Panc1 (cell line): Measurements from ENCODE around the gene HCRTR1.

Experiments used
- POLR2AphosphoS5 ChIP-seq: IDR thresholded peaks from 2 replicates; pipeline ENCODE4 v1.6.1; 2012; ENCODE audit warnings: mild to moderate bottlenecking, low read depth, low read length, moderate library complexity
- SIN3A ChIP-seq: IDR thresholded peaks from 2 replicates; pipeline ENCODE4 v1.6.1; 2012; ENCODE audit warnings: low read depth, mild to moderate bottlenecking, low read length, moderate library complexity, borderline replicate concordance; ENCODE audit not compliant: insufficient read depth
- TCF7L2 ChIP-seq: IDR thresholded peaks from 2 replicates; pipeline ENCODE4 v1.6.1; 2011; ENCODE audit warnings: mild to moderate bottlenecking, low read depth, low read length, inconsistent platforms
- TF ChIP-seq, protein P1 (sequence below): fragments of 450-650 bp; IDR thresholded peaks from 2 replicates; pipeline ENCODE4 v1.5.1; 2017; ENCODE audit warnings: mild to moderate bottlenecking

DNA sequence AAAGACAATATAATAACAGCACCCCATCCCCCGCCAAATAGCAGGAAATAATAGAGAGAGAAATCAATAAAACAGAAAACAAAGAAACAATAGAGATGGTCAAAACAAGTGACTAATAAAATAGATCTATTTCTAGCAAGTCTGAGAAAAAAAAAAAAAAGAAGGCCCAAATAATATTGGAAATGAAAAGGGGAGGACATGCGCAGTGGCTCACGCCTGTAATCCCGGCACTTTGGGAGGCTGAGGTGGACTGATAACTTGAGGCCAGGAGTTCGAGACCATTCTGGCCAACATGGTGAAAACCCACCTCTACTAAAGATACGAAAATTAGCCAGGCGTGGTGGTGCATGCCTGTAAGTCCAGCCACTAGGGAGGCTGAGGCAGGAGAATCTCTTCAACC, 18.5 kb upstream of the HCRTR1 start:
- TF ChIP-seq, protein P1, sequence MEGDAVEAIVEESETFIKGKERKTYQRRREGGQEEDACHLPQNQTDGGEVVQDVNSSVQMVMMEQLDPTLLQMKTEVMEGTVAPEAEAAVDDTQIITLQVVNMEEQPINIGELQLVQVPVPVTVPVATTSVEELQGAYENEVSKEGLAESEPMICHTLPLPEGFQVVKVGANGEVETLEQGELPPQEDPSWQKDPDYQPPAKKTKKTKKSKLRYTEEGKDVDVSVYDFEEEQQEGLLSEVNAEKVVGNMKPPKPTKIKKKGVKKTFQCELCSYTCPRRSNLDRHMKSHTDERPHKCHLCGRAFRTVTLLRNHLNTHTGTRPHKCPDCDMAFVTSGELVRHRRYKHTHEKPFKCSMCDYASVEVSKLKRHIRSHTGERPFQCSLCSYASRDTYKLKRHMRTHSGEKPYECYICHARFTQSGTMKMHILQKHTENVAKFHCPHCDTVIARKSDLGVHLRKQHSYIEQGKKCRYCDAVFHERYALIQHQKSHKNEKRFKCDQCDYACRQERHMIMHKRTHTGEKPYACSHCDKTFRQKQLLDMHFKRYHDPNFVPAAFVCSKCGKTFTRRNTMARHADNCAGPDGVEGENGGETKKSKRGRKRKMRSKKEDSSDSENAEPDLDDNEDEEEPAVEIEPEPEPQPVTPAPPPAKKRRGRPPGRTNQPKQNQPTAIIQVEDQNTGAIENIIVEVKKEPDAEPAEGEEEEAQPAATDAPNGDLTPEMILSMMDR: no peak
- TF ChIP-seq POLR2AphosphoS5: no peak
- TF ChIP-seq SIN3A: no peak
- TF ChIP-seq TCF7L2: no peak
